HCT116 (cell line): Measurements from ENCODE around the gene GNL2. TPM values are rescaled to one million over a fixed set of nuclear protein-coding genes. Genes with fewer than 3 reads are reported as not detected.

ENCODE experiments used
- ATAC-seq: fragments of 200-7000 bp; cut with Tn5 transposase; 2 replicates; pipeline ENCODE4 v1.9.1; 2020; ENCODE audit warnings: mild to moderate bottlenecking, moderate library complexity
- BruUV-seq: library from RNA; stranded (reverse); fragments of 400-500 nt; replicated peaks from 2 replicates; lab custom pipeline; 2021; lab: Mats Ljungman, UMichigan
- CTCF ChIA-PET: fragments of 300-600 bp; sonication (Branson Sonifier 250); formaldehyde crosslinking; loops from one replicate; lab custom pipeline; 2021; ENCODE audit warnings: antibody characterized with exemption; lab: Charles Lee
- POLR2A ChIA-PET: fragments of 300-600, 350-600 bp; sonication (Branson Sonifier 250); formaldehyde crosslinking; loops from one replicate; lab custom pipeline; 2021; ENCODE audit warnings: antibody characterized with exemption; lab: Charles Lee
- RAD21 ChIA-PET, 2 experiments: fragments of 300-600 bp; sonication (Branson Sonifier 250); formaldehyde crosslinking; loops; one replicate each; lab custom pipeline; 2023; ENCODE audit warnings: low total read pairs in 2 of 2; ENCODE audit not compliant: uncharacterized antibody in 2 of 2, unreplicated experiment in 2 of 2, low non-redundant PET in 1 of 2; lab: Charles Lee
- DNase-seq: peaks from one replicate; pipeline ENCODE4 v3.0.0-alpha.2; 2010; ENCODE audit warnings: low read depth, low spot score
- H2AFZ ChIP-seq: fragments of 200-600 bp; shearing (Covaris generic), sonication (generic); 2 replicates; pipeline ENCODE4 v1.6.1; 2017; ENCODE audit warnings: low read depth, mixed run types, mixed read lengths, antibody characterized with exemption, low read length; ENCODE audit not compliant: poor library complexity, severe bottlenecking
- H3K27ac ChIP-seq: 2 replicates; pipeline ENCODE4 v1.5.1; 2012; ENCODE audit warnings: low read depth, low read length
- H3K27me3 ChIP-seq: fragments of 200-600 bp; sonication (generic); 2 replicates; pipeline ENCODE4 v1.6.1; 2016; ENCODE audit warnings: mixed run types, low read length, mixed read lengths; ENCODE audit not compliant: insufficient read depth
- H3K36me3 ChIP-seq, 2 experiments: fragments of 200-500 bp in 1 of 2; fragments of 200-600 bp in 1 of 2; sonication (Bioruptor generic) in 1 of 2; sonication (generic) in 1 of 2; 2 replicates each; pipeline versions ENCODE4 v1.5.1 to v1.6.1; 2014 to 2016; ENCODE audit warnings: low read length in 2 of 2, inconsistent platforms in 1 of 2, mixed read lengths in 1 of 2, mixed run types in 1 of 2; ENCODE audit not compliant: insufficient read depth in 2 of 2, control insufficient read depth in 1 of 2
- H3K4me1 ChIP-seq, 2 experiments: fragments of 200-600 bp in 1 of 2; sonication (generic) in 1 of 2; 2 replicates each; pipeline versions ENCODE4 v1.5.1 to v1.6.1; 2012 to 2017; ENCODE audit warnings: low read length in 2 of 2, inconsistent platforms in 1 of 2, mild to moderate bottlenecking in 1 of 2, mixed read lengths in 1 of 2, mixed run types in 1 of 2, moderate library complexity in 1 of 2; ENCODE audit not compliant: insufficient read depth in 2 of 2, control insufficient read depth in 1 of 2
- H3K4me2 ChIP-seq: fragments of 200-600 bp; sonication (generic); 2 replicates; pipeline ENCODE4 v1.6.1; 2017; ENCODE audit warnings: mixed run types, low read length, mixed read lengths
- H3K4me3 ChIP-seq, 2 experiments: fragments of 200-600 bp in 1 of 2; sonication (generic) in 1 of 2; replicated peaks in 1 of 2; 2 replicates each; pipeline ENCODE4 v1.5.1; 2011 to 2016; ENCODE audit warnings: low read length in 2 of 2, control low read depth in 1 of 2, low read depth in 1 of 2, mild to moderate bottlenecking in 1 of 2, mixed read lengths in 1 of 2, mixed run types in 1 of 2
- H3K79me2 ChIP-seq: fragments of 200-600 bp; sonication (generic); 2 replicates; pipeline ENCODE4 v1.6.1; 2017; ENCODE audit warnings: mild to moderate bottlenecking, mixed run types, low read length, moderate library complexity, mixed read lengths; ENCODE audit not compliant: insufficient read depth
- H3K9ac ChIP-seq: fragments of 200-600 bp; sonication (generic); 2 replicates; pipeline ENCODE4 v1.6.1; 2016; ENCODE audit warnings: low read length, mixed read lengths
- H3K9me2 ChIP-seq: fragments of 200-600 bp; sonication (generic), shearing (Covaris generic); 2 replicates; pipeline ENCODE4 v1.6.1; 2017; ENCODE audit warnings: mixed run types, mild to moderate bottlenecking, moderate library complexity; ENCODE audit not compliant: insufficient read depth
- H3K9me3 ChIP-seq, 2 experiments: fragments of 200-500 bp in 1 of 2; fragments of 200-600 bp in 1 of 2; sonication (Bioruptor generic) in 1 of 2; sonication (generic) in 1 of 2; 2 replicates each; pipeline ENCODE4 v1.6.1; 2014 to 2017; ENCODE audit warnings: low read length in 2 of 2, mixed read lengths in 2 of 2, inconsistent platforms in 1 of 2, low read depth in 1 of 2, mild to moderate bottlenecking in 1 of 2, mixed run types in 1 of 2, moderate library complexity in 1 of 2; ENCODE audit not compliant: control insufficient read depth in 1 of 2, insufficient read depth in 1 of 2
- H4K20me1 ChIP-seq: fragments of 200-600 bp; sonication (generic), shearing (Covaris generic); 2 replicates; pipeline ENCODE4 v1.6.1; 2017; ENCODE audit warnings: mixed run types, mild to moderate bottlenecking, moderate library complexity; ENCODE audit not compliant: insufficient read depth
- ATF3 ChIP-seq: IDR thresholded peaks from 2 replicates; pipeline ENCODE4 v1.6.1; 2012
- CEBPB ChIP-seq: IDR thresholded peaks from 2 replicates; pipeline ENCODE4 v1.6.1; 2012; ENCODE audit warnings: low read depth
- EGR1 ChIP-seq: IDR thresholded peaks from 2 replicates; pipeline ENCODE4 v1.6.1; 2012; ENCODE audit warnings: low read depth
- EZH2 ChIP-seq: fragments of 200-600 bp; sonication (generic); IDR thresholded peaks from 2 replicates; pipeline ENCODE4 v1.6.1; 2017; ENCODE audit warnings: antibody characterized with exemption, mixed run types
- POLR2A ChIP-seq: IDR thresholded peaks from 2 replicates; pipeline ENCODE4 v1.7.0; 2011; ENCODE audit warnings: borderline replicate concordance; ENCODE audit not compliant: insufficient read depth, insufficient read length; ENCODE audit errors: extremely low read depth
- POLR2AphosphoS5 ChIP-seq: IDR thresholded peaks from 2 replicates; pipeline ENCODE4 v1.6.1; 2011; ENCODE audit warnings: mild to moderate bottlenecking, low read depth, low read length, moderate library complexity
- REST ChIP-seq: IDR thresholded peaks from 2 replicates; pipeline ENCODE4 v1.6.1; 2012; ENCODE audit warnings: low read depth
- intact Hi-C: fragments of 100-400 bp; cut with micrococcal nuclease; formaldehyde crosslinking; loops from 2 replicates; pipeline ENCODE4 v1.10.0; 2022
- total RNA-seq: library from RNA; stranded (reverse); gene quantifications from one replicate; pipeline ENCODE4 v1.2.1, GENCODE V29; 2021; ENCODE audit not compliant: unreplicated experiment

Gene GNL2
- total RNA-seq, 1 experiment from 2014 or later = 79.2 TPM

- RAD21 ChIA-PET = no interaction called here
- intact Hi-C loops = loop anchor here (2.0 kb wide), 1 partner anchor 89 kb away; no protein-coding TSS in a partner anchor
Observed at GRCh38 chr1:37593726-37594125, 2.0 kb downstream of the GNL2 start.

More at GRCh38 chr1:37593726-37594125, 2.0 kb downstream of the GNL2 start:
- Histone ChIP-seq H3K4me2 (peak overlapping the region; percentile 95; the same call in 1 of the 2 replicates), H3K9me2 (no peaks in the 10 kb centered on the region), H4K20me1 (no peaks in the 10 kb centered on the region; the same call in none of the 2 replicates), H3K36me3 (peaks cover 37 to 43% of the 10 kb centered on the region in 2 experiments), H2AFZ (no peak overlapping the region), H3K4me3 (no peak overlapping the region; a peak in 1 of 4 replicates), H3K27me3 (no peaks in the 10 kb centered on the region), H3K9ac (no peak overlapping the region), H3K4me1 (peaks cover 10 to 16% of the 10 kb centered on the region in 2 experiments; a peak in 2 of 4 replicates), H3K79me2 (peaks cover 67% of the 10 kb centered on the region), H3K9me3 (no peaks in the 10 kb centered on the region), H3K27ac (no peak overlapping the region)
- ChIA-PET CTCF (no interaction called here), POLR2A (interaction anchor here (1.0 kb wide), 1 partner anchor 10 kb away, joined by 3 read pairs; no protein-coding TSS in a partner anchor)
- BruUV-seq = no TSS peak
- ATAC-seq = no peak
- TF ChIP-seq CEBPB (no peak), REST (no peak), ATF3 (no peak), EGR1 (no peak), POLR2A (no peak), POLR2AphosphoS5 (no peak), EZH2 (no peak)
- no peak for DNase-seq
